GM21723 (cell line): ENCODE results near the gene PRTG.
"Not testable (repeated sequence)": the region's sequence is repeated elsewhere in the genome, so short reads cannot be mapped to it uniquely, and the experiment has no call there.

ENCODE experiments used
- ATAC-seq: cut with Tn5 transposase; IDR thresholded peaks from one replicate; pipeline ENCODE4 v1.9.1; 2021; ENCODE audit warnings: mild to moderate bottlenecking, moderate library complexity; ENCODE audit not compliant: unreplicated experiment

PRTG gene, protein sequence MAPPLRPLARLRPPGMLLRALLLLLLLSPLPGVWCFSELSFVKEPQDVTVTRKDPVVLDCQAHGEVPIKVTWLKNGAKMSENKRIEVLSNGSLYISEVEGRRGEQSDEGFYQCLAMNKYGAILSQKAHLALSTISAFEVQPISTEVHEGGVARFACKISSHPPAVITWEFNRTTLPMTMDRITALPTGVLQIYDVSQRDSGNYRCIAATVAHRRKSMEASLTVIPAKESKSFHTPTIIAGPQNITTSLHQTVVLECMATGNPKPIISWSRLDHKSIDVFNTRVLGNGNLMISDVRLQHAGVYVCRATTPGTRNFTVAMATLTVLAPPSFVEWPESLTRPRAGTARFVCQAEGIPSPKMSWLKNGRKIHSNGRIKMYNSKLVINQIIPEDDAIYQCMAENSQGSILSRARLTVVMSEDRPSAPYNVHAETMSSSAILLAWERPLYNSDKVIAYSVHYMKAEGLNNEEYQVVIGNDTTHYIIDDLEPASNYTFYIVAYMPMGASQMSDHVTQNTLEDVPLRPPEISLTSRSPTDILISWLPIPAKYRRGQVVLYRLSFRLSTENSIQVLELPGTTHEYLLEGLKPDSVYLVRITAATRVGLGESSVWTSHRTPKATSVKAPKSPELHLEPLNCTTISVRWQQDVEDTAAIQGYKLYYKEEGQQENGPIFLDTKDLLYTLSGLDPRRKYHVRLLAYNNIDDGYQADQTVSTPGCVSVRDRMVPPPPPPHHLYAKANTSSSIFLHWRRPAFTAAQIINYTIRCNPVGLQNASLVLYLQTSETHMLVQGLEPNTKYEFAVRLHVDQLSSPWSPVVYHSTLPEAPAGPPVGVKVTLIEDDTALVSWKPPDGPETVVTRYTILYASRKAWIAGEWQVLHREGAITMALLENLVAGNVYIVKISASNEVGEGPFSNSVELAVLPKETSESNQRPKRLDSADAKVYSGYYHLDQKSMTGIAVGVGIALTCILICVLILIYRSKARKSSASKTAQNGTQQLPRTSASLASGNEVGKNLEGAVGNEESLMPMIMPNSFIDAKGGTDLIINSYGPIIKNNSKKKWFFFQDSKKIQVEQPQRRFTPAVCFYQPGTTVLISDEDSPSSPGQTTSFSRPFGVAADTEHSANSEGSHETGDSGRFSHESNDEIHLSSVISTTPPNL

DNA sequence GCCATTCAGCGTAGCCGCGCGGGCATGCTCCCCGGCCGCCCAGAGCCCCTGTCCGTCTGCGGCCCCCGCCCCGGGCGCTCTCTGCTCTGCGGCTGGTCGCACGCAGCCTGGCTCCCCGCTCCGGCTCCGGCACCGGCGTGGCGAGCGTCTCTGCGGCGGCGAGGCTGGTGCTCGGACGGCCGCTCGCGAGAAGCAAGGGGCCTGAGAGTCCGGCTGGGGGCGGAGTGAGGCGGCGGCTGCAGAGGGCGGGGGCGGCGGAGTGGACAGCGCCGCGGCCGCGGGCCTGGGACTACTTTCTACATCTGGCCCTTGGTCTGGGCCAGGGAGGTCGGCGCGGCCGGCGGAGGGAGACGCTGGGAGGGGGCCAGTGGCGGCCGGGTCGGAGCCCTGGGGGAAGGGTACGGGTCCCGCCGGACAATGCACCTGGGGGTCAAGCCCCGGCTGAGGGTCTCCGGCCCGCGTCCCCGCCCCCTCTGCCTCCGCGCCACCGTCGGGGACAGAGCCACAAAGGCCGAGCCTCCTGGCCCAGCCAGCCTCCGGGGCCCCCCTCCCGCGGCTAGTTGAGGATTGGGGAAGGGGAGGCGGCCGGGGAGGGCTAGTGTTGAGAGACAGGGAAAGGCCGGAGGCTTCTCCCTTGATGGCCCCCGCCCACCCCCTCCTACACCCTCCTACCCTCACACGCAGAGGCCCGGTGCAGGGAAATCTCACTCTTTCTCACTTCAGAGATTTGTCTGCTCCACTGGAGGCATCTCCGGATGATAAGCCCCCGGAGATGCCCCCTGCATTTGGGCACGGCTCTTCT lies at the start of gene PRTG:
Gene PRTG (minus strand): TSS at position 226 of the 802 bp plus-strand sequence. CDS start 221 bp downstream, at position 5.
- ATAC-seq = peak; percentile 28

DNA sequence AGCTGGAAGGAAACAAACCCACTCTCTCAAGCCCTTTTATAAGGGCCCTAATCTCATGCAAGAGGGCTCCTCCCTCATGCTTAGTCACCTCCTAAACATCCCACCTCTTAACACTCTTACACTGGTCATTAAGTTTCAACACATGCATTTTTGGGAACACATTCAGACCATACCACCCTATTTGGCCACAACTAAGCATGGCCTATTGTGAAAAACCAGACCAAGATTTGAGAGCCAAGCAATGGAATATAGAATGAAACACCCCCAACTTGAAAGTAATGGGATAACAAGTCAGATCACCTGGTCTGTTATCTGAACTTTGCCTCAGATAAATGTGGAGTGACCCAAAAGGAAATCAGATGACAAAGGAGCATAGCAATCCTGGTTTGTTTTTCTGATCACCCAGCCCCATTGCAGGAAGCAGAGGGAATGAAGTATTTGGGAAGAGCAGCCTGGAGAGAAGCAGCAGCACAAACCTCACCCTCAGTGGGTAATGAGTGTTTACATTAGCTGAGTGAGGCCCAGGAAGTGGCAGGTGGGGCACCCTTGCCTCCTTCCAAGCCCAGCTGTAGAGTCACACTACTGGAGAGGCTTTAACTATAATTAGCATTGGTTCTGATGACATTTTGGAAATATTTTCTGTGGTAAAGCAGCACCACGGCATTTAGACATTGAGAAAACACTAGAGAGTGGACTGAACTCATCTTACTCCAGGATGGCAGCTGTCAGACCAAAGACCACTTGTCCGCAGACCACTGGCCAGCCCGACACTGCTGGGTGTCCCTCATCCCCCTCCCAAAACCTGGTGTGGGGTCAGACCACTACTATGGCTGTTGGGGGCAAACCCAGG lies 48.8 kb upstream of the PRTG start:
- no peak for ATAC-seq

DNA sequence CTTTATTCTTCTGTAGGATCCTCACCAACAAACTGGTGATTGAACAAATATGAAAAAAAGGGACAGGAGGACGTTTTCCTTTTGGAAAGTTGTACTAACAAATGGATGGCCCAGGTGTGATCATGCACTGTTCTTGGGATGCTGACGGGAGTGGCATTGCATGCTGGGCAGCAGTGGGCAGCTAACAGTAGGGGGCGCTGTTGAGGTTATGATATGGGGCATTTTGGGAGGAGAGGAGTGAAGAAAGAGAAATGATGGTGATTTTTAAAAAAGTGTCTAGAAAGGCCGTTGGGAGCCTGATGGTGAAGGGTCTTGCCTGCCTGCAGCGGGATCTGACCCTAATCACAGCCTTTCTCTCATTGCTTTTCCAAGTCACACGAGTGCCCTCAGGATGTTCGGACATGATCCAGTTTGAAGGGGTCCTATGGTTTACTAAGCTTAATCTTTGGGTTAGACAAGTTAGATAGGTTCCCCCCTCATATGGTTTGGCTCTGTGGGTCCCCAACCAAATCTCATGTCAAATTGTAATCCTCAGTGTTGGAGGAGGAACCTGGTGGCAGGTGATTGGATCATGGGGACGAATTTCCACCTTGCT lies 46.2 kb upstream of the PRTG start:
- no peak for ATAC-seq

DNA sequence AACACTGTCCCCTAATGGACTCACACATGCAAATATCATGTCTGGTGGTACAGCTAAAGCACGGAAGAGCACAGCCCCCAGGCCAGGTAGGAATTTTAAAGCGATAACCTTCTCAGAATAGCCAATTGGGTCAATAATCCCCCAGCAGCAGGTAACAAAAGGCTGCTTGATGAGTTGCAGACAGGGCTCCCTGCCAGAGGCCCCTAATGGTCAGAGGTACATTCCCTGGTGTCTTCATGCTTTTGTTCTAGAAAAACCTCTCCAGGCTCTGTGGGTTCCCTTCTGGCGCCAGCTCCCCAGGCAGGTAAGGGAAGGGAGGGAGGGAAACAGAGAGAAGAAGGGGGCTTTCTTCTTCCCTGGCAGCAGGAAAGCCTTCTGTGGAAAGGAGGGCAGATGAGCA lies 43.4 kb upstream of the PRTG start:
- no peak for ATAC-seq

DNA sequence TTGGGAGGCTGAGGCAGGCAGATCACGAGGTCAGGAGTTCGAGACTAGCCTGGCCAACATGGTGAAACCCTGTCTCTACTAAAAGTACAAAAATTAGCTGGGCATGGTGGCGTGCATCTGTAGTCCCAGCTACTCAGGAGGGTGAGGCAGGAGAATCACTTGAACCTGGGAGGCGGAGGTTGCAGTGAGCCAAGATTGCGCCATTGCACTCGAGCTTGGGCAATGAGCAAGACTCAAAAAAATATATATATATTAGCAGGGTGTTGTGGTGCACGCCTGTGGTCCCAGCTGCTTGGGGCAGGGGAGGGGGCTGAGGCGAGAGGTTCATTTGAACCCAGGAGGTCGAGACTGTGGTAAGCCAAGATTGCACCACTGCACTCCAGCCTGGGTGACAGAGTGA lies 42.6 kb upstream of the PRTG start:
- not testable (repeated sequence) for ATAC-seq

DNA sequence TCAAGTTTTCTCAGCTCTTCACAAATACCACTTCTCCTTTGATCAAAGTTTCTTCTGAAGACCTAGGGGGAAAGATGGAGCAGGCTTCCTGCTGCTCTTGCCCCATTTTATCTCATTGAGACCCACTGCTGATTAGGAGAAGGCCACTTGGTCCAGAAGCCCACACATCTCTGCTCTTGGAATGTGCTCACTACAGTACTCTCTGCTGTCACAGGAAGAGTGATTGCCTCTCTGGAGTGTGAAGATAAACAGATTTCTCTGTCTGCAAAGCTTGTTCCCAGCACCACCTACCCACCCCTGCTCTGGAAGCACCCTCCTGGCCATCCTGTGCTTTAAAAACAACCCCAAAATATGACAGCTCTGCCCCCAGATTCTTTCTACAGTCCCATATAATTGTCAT lies 41.3 kb upstream of the PRTG start:
- ATAC-seq = no peak

DNA sequence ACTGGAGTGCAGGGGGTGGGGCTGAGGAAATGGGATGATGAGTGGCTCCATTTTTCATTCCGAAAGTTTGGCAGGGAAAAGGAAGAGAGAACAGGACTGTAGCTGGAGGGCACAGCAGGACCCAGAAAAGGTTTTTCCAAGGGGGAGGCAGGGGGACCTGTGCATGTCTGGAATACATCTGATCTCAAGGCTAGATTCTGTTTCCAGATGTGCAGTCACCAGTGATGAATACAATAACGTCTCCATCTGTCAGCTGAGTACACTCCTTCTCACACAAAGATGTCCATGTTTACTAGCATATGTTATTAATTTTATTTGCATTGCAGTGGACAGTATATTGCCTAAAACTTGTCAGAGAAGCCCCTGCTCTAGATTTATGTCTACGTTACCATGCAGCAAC lies 39.9 kb upstream of the PRTG start:
- no peak for ATAC-seq

DNA sequence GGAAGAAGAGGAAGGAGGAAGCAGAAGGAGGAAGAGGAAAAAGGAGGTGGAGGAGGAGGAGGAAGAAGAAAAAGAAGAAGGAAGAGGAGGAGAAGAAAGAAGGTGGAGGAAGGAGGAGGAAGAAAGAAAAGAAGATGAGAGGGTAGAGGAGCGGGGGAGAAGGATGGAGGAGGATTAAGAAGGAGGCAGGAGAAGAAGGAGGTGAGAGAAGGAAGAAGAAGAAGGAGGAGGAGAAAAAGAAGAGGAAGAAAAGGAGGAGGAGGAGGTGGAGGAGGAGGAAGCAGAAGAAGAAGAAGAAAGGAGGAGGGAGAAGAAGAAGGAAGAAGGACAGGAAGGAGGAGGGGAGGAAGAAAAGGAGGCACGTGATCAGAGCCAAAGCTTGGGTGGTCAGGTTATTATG lies 37.3 kb upstream of the PRTG start:
- ATAC-seq = no peak

DNA sequence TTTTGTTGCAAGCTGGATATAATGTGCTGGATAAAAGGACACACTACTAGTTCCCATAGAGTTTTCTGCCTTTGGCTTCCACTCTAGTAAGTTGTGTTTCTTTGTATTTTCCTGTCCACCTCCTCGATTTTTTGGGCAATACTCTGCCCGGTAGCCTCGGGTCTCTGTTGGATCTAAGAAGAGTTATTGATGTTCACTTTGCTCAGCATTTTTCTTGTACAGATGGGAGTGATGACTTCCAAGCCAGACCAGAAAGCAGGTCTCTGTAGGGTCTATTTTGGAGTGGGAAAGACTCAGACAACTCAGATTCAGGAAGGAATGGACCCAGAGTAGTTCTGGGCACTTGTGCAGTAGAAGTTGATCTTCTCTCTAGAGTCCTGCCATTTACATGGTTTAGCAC lies 36.0 kb upstream of the PRTG start:
- ATAC-seq = no peak

DNA sequence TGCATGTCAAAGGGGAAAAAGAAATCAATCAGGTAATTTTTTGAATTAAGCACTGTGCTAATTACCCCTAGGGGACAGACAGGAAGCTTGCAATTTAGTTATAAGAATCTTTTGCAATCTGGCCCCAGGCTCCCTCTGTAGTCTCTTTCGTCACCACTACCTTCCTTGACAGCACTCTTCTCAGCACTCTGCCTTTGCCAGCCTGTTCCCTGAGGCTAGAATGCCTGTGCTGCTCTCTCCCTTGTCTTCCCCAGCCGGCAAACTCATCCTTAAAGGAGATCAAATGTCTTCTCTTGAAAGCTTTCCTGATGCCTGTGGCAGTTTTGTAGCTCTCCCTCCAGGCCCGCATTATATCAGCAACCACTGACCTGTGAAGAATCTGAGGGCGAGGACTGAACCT lies 32.4 kb upstream of the PRTG start:
- no peak for ATAC-seq

DNA sequence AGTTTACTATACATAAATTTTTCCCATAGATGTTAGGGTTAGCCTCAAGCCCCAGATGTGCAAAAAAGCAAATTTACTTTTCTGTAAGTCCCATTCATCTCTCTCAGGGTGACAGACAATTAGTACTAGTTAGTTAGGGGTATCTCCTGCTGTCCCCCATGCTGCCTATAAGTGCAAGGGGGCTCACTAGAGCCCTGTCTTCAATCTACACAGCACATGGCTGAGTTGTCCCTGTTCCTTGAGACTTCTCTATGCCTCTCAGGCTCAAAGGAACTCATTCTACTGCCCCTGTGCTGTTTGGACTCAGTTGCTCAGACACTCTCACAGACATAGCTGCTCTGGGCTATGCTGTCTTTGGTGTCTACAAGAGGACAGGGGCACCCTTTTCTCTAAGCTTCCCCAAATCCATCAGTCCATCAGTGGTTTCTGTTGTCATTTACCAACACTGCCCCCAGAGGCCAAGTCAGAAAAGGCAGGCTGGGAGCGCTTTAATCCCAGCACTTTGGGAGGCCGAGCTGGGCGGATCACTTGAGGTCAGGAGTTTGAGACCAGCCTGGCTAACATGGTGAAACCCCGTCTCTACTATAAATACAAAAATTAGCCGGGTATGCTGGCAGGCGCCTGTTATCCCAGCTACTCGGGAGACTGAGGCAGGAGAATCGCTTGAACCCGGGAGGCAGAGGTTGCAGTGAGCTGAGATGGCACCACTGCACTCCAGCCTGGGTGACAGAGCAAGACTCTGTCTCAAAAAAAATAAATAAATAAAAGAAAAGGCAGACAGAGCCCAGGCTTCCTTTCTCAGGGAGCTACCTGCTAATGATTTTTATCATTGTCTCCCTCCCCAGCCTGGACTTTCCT lies 31.4 kb upstream of the PRTG start:
- ATAC-seq = no peak

DNA sequence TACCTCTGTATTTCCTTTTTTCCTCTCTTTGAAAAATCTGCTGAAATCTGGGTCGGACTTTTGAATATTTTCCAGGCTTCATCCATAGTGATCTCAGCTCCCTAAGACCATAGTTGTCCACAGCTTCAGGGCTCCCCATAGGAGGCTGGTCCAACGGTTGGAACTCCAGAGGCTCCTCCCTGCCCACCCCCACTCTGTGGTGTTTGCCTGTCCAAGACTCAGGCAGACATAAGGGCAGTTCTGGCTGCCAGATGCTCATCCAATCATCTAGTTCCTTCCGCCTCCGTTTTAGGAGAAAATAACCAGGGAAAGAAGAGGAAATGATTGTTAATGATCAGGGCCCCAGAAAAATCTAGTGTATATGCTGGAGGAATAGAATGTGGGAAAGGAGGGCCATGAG lies 27.9 kb upstream of the PRTG start:
- ATAC-seq = no peak

DNA sequence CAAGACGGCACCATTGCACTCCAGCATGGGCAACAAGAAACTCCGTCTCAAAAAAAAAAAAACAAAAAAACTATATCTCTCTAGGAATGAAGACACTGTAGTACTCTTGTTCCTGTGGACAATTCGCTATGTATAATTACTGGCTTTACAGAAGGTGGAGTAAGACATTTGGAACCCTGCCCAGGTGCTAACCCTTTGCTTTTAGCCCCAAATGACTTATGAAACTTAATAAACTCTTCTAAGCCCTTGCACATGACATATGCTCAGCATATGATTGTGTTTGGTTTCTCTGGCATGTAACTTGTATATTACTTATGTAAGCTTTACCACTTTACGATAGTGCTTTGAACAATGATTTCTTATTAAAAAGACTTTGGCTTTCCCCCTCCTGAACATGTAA lies 27.3 kb upstream of the PRTG start:
- ATAC-seq = no peak

DNA sequence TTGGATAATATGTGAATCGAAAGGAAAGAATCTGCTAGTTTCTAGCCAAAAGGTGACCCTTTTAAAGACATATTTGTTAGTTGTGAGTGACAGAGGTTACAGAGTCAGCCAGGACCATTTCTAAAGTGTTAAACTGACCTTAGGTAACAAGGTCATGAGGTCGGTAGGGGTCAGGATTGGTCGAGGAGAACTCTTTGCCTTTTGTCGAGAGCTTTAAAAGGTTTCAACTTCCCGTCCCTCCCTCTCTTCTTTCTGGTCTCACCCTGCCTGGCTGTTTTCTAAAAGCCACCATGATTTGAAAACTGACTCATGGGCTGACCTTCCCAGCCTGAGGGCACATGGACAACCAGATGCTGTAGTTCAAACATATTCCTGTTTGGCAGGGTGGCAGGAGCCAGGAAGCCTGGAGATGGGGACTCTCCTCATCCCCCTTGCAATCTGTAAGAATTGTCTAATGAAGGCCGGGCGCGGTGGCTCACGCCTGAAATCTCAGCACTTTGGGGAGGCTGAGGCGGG lies 25.8 kb upstream of the PRTG start:
- no peak for ATAC-seq

DNA sequence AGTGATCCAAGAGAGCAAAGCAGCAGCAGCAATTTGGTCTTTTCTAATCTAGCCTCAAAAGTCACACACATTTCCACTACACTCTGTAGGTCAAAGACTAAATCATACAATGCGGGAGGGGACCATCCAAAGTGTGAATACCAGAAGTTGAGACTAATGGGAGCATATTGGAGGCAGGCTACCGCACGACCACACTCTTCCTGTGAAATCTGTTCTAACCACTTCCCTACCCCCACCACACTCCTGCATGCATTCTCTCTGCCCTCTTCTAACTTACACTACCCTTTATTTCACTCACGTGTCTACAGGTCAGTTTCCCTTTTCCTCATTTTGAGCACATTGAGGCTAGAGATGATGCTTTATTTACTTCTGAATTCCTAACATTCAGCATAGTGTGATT lies 23.7 kb upstream of the PRTG start:
- no peak for ATAC-seq

DNA sequence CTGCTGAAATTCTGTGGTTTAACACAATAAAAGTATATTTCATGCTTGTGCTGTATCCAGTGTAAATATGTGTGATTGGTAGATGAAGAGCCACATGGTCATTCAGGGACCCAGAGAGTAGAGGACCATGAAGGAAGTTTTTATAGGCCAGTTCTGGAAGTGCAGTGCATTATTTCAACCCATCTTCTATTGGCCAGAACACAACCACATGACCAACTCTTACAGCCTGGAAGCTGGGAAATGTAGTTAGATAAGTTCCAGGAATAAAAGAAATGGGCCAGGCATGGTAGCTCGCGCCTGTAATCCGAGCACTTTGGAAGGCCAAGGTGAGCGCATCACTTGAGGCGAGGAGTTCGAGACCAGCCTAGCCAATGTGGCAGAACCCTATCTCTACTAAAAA lies 21.4 kb upstream of the PRTG start:
- ATAC-seq = no peak

DNA sequence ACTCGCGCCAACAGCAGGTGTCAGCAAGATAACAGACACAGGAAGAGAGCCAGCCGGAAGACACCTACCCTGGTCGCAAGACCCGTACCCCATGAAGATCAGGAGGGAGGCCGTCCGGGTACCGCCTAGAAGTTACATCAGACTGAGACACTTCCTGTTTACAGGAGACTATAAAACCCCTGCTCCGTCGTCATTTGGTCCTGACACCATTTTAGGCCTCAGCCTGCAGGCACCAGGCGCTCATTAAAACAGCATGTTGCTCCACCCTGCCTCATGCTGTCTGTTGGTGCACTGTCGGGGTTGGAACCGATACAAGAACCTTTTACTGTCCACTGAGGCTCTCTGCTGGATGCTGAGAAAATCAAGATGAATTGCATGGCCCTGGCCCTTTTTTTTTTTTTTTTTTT lies 15.6 kb upstream of the PRTG start:
- ATAC-seq = no peak

DNA sequence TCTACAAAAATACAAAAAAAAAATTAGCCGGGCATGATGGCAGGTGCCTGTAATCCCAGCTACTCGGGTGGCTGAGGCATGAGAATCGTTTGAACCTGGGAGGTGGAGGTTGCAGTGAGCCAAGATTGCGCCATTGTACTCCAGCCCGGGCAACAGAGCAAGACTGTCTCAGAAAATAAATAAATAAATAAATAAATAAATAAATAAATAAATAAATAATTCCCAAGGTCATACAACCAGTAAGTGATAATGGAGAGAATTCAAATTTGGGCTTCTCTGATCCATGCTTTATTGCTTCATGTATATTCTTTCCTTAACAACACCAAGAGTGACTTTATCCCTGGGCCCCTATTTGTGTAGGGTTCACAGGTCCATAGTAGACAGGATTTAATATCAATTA lies 10.5 kb upstream of the PRTG start:
- not testable (repeated sequence) for ATAC-seq
